ENCODE data around the gene VSTM2L. TPM values are rescaled to one million over a fixed set of nuclear protein-coding genes. Genes with fewer than 3 reads are reported as not detected.

The VSTM2L gene
- total RNA-seq, 1 donor from 2014 or later: 15.9 TPM

- Mint-ChIP-seq H3K9me3 (ENCODE audit: unreplicated experiment) (peaks cover 6% of the 10 kb centered on the region), H3K36me3 (ENCODE audit: unreplicated experiment) (no peaks in the 10 kb centered on the region), H3K4me1 (ENCODE audit: low read depth, unreplicated experiment) (peaks cover 15% of the 10 kb centered on the region), H3K27me3 (ENCODE audit: unreplicated experiment) (peaks cover 3% of the 10 kb centered on the region), H3K27ac (ENCODE audit: unreplicated experiment) (no peak overlapping the region), H3K4me3 (ENCODE audit: unreplicated experiment) (no peak overlapping the region)
- no peak for DNase-seq
- TF ChIP-seq CTCF (IDR thresholded peaks at IDR 0.05; ENCODE audit: partially characterized antibody, unreplicated experiment): no peak
Measured at GRCh38 chr20:37934634-37935375, 31.9 kb downstream of the VSTM2L start.

- DNase-seq: no peak
- Mint-ChIP-seq H3K9me3 (ENCODE audit: unreplicated experiment) (peaks cover 6% of the 10 kb centered on the region), H3K27ac (ENCODE audit: unreplicated experiment) (no peak overlapping the region), H3K4me1 (ENCODE audit: low read depth, unreplicated experiment) (peaks cover 15% of the 10 kb centered on the region), H3K4me3 (ENCODE audit: unreplicated experiment) (no peak overlapping the region), H3K27me3 (ENCODE audit: unreplicated experiment) (peaks cover 4% of the 10 kb centered on the region), H3K36me3 (ENCODE audit: unreplicated experiment) (no peaks in the 10 kb centered on the region)
- TF ChIP-seq CTCF (IDR thresholded peaks at IDR 0.05; ENCODE audit: partially characterized antibody, unreplicated experiment): no peak
Measured at GRCh38 chr20:37935435-37935834, 32.5 kb downstream of the VSTM2L start.

- TF ChIP-seq CTCF (IDR thresholded peaks at IDR 0.05; ENCODE audit: partially characterized antibody, unreplicated experiment): no peak
- peaks cover 4% of the 10 kb centered on the region for H3K9me3 Mint-ChIP-seq (ENCODE audit: unreplicated experiment)
- H3K4me3 Mint-ChIP-seq (ENCODE audit: unreplicated experiment): no peak overlapping the region
- peaks cover 4% of the 10 kb centered on the region for H3K36me3 Mint-ChIP-seq (ENCODE audit: unreplicated experiment)
- peaks cover 10% of the 10 kb centered on the region for H3K27me3 Mint-ChIP-seq (ENCODE audit: unreplicated experiment)
- H3K4me1 Mint-ChIP-seq (ENCODE audit: low read depth, unreplicated experiment): peaks cover 15% of the 10 kb centered on the region
- DNase-seq: no peak
- H3K27ac Mint-ChIP-seq (ENCODE audit: unreplicated experiment): no peak overlapping the region
Measured at GRCh38 chr20:37936041-37936440, 33.1 kb downstream of the VSTM2L start.

- DNase-seq: no peak
- Mint-ChIP-seq H3K27me3 (ENCODE audit: unreplicated experiment) (peaks cover 11% of the 10 kb centered on the region), H3K36me3 (ENCODE audit: unreplicated experiment) (peaks cover 5% of the 10 kb centered on the region), H3K4me1 (ENCODE audit: low read depth, unreplicated experiment) (peaks cover 15% of the 10 kb centered on the region), H3K9me3 (ENCODE audit: unreplicated experiment) (peaks cover 4% of the 10 kb centered on the region), H3K27ac (ENCODE audit: unreplicated experiment) (no peak overlapping the region), H3K4me3 (ENCODE audit: unreplicated experiment) (no peak overlapping the region)
- TF ChIP-seq CTCF (IDR thresholded peaks at IDR 0.05; ENCODE audit: partially characterized antibody, unreplicated experiment): no peak
Measured at GRCh38 chr20:37936451-37936850, 33.5 kb downstream of the VSTM2L start.

- Mint-ChIP-seq H3K27me3 (ENCODE audit: unreplicated experiment) (peaks cover 11% of the 10 kb centered on the region), H3K9me3 (ENCODE audit: unreplicated experiment) (peaks cover 6% of the 10 kb centered on the region), H3K27ac (ENCODE audit: unreplicated experiment) (no peak overlapping the region), H3K4me1 (ENCODE audit: low read depth, unreplicated experiment) (peaks cover 12% of the 10 kb centered on the region), H3K4me3 (ENCODE audit: unreplicated experiment) (no peak overlapping the region), H3K36me3 (ENCODE audit: unreplicated experiment) (peaks cover 5% of the 10 kb centered on the region)
- DNase-seq: no peak
- no peak for TF ChIP-seq CTCF (IDR thresholded peaks at IDR 0.05; ENCODE audit: partially characterized antibody, unreplicated experiment)
Measured at GRCh38 chr20:37937686-37938085, 34.8 kb downstream of the VSTM2L start.

Data from glutamatergic neuron (in vitro differentiated cells).